IMR-90 (cell line): Measurements from ENCODE around the gene MON2.

Experiments
- CEBPB ChIP-seq: IDR thresholded peaks from 2 replicates; pipeline ENCODE4 v1.6.1; 2012; ENCODE audit warnings: low read depth, low read length, improper control_type of control experiment
- CHD1 ChIP-seq: IDR thresholded peaks from 2 replicates; pipeline ENCODE4 v1.6.1; 2012; ENCODE audit warnings: low read depth, low read length, improper control_type of control experiment
- CTCF ChIP-seq: conservative IDR thresholded peaks from 2 replicates; pipeline ENCODE4 v1.5.1; 2012; ENCODE audit warnings: mild to moderate bottlenecking, low read depth, low read length, improper control_type of control experiment
- ELK1 ChIP-seq: fragments of 150-350 bp; IDR thresholded peaks from 2 replicates; pipeline ENCODE4 v1.6.1; 2016; ENCODE audit warnings: low read depth, mild to moderate bottlenecking, low read length, moderate library complexity, borderline replicate concordance
- MAFK ChIP-seq: IDR thresholded peaks from 2 replicates; pipeline ENCODE4 v1.6.1; 2012; ENCODE audit warnings: low read depth, low read length, improper control_type of control experiment
- POLR2A ChIP-seq: IDR thresholded peaks from 2 replicates; pipeline ENCODE4 v1.6.1; 2012; ENCODE audit warnings: mild to moderate bottlenecking, low read depth, low read length
- RAD21 ChIP-seq: IDR thresholded peaks from 2 replicates; pipeline ENCODE4 v1.6.1; 2012; ENCODE audit warnings: low read length, improper control_type of control experiment
- USF2 ChIP-seq: fragments of 150-350 bp; IDR thresholded peaks from 2 replicates; pipeline ENCODE4 v1.6.1; 2017; ENCODE audit warnings: mild to moderate bottlenecking, antibody characterized with exemption, low read length, low read depth

GRCh38 chr12:62635649-62636048 lies 169.0 kb downstream of the MON2 start:
- TF ChIP-seq CTCF (no peak), CEBPB (no peak), RAD21 (no peak), MAFK (no peak), USF2 (no peak), ELK1 (no peak), POLR2A (no peak), CHD1 (no peak)
